T47D (cell line): ENCODE data around the gene SLC16A13.
"Not testable (repeated sequence)": the region's sequence is repeated elsewhere in the genome, so short reads cannot be mapped to it uniquely, and the experiment has no call there.

Source experiments
- DNase-seq, 2 experiments: peaks; one replicate each; pipeline versions ENCODE4 v3.0.0 to v3.0.0-alpha.2; 2011 to 2012; ENCODE audit warnings: low read depth in 1 of 2, low spot score in 1 of 2
- JUND ChIP-seq: IDR thresholded peaks from 2 replicates; pipeline ENCODE4 v1.6.1; 2012; ENCODE audit warnings: low read depth
- in situ Hi-C: cut with HindIII; loops from 2 replicates; pipeline ENCODE4 v1.10.0; 2016; ENCODE audit warnings: low sequenced_read_pairs, low pct_unique_long_range_greater_than_20kb

The SLC16A13 gene

GRCh38 chr17:7035591-7036368 lies at the start of gene SLC16A13:
TSS of gene SLC16A13 (plus strand) at chr17:7036015. CDS start at chr17:7036383, 368 bp downstream.
- DNase-seq, result peak; percentile 95 to 96
- TF ChIP-seq JUND, result no peak
- in situ Hi-C loops, result no loop called here

- in situ Hi-C loops, result no loop called here
- no peak for DNase-seq
- TF ChIP-seq JUND, result no peak
Observed at GRCh38 chr17:6986676-6987075, 49.1 kb upstream of the SLC16A13 start.

- no peak for TF ChIP-seq JUND
- in situ Hi-C loops, result no loop called here
- DNase-seq, result no peak
Observed at GRCh38 chr17:6989779-6990178, 46.0 kb upstream of the SLC16A13 start.

GRCh38 chr17:6993613-6994056 lies 42.2 kb upstream of the SLC16A13 start:
- DNase-seq, in situ Hi-C loops: not testable (repeated sequence)

- no peak for DNase-seq
- in situ Hi-C loops, result no loop called here
- no peak for TF ChIP-seq JUND
Observed at GRCh38 chr17:6994118-6994598, 41.7 kb upstream of the SLC16A13 start.

- DNase-seq, result no peak
- in situ Hi-C loops, result no loop called here
- TF ChIP-seq JUND, result no peak
Observed at GRCh38 chr17:6994666-6995256, 41.1 kb upstream of the SLC16A13 start.

GRCh38 chr17:6995500-6996255 lies 40.1 kb upstream of the SLC16A13 start, which contains the start of gene ALOX12:
TSS of gene ALOX12 (plus strand) at chr17:6996049. CDS start at chr17:6996118, 69 bp downstream.
- no peak for TF ChIP-seq JUND
- no peak for DNase-seq
- in situ Hi-C loops, result no loop called here

GRCh38 chr17:6996256-6997011 lies 39.4 kb upstream of the SLC16A13 start:
- in situ Hi-C loops, result no loop called here
- no peak for DNase-seq
- no peak for TF ChIP-seq JUND

GRCh38 chr17:6997171-6997570 lies 38.6 kb upstream of the SLC16A13 start:
- in situ Hi-C loops, result no loop called here
- TF ChIP-seq JUND, result no peak
- no peak for DNase-seq

- no peak for DNase-seq
- TF ChIP-seq JUND, result no peak
- in situ Hi-C loops, result no loop called here
Observed at GRCh38 chr17:6998855-6999508, 36.8 kb upstream of the SLC16A13 start.

- in situ Hi-C loops, result no loop called here
- DNase-seq, result no peak
- no peak for TF ChIP-seq JUND
Observed at GRCh38 chr17:7001318-7001961, 34.4 kb upstream of the SLC16A13 start.
